Dedifferentiated amniotic fluid mesenchymal stem cell (primary cell): Measurements from ENCODE around the gene PCSK1.

Experiments
- DNase-seq: peaks from one replicate; pipeline ENCODE4 v3.0.0-alpha.2; 2016; ENCODE audit errors: extremely low spot score

Gene PCSK1

DNA sequence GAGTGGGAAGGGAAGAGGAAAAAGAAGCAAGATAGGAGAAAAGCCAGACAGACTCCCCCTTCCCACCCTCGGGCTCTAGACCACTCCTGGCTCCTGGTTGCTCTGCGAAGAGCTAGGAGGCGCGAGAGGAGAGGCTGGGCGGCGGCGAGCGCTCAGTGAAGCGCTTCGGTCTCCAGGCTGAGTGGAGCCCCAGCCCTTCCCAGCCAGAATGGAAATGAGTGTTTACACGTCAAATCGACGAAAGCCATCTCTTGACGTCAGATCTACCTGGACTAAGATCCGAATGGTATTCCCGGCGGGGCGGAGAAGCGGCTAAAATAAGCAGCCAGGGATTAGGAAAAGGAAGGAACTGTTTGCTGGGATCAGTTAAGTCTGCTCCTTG is at the start of gene PCSK1:
Gene PCSK1, minus strand, starts transcription at position 183 of the 382 bp plus-strand sequence. CDS start 206 bp downstream, outside the sequence.
- no peak for DNase-seq

DNA sequence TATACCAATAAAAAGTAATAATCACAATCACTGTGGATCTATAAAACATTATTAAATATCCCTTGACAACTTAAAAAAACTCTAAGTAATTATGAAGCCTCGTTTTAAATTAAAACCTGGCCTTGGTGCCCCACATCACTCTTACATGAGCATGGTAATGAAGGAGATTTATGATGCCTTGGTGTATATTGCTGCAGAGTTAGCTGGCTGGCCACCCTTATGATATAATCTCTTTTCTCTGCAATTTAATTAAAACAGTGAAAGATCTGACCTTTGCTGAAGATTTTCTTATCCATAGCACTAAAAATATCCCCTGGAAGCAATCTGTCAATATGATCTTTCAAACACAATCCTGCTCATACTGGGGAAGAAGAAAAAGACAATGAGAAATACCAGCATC is 48.8 kb upstream of the PCSK1 start:
- DNase-seq = no peak

DNA sequence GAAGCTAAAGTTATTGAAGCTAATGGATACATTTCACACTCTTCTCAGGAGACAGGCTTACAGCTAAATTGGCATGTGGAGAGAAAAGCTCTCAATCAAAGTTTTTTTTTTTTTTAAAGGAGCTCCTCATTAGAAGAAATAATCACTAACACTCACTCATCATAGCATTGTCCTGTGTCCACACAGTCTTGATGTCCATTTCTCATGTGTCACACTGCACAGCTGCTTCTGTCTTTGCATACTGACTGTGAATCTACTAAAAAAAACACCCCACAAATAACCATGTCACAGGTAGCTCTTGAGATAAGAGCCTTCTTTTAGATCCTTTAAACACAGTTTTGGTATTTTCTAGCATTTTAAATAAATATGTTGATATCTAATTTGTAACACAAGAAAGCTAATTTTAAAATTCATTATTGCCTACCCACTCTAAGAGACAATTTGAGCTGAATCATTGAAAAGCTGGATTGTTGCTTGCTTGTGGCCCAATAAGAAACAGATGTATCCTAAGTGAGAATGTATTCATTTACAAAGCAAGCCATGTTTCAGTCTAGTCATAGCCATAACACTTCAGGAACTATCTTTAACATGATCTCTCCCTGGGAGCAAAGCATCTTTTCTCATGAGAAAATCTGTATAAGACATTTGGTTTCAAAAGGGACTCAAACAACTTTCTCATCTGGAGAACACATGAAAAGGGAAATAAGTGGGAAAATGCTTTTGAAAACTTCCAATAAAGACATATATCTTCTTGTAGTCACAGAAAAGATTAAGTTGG is 48.1 kb upstream of the PCSK1 start:
- no peak for DNase-seq

DNA sequence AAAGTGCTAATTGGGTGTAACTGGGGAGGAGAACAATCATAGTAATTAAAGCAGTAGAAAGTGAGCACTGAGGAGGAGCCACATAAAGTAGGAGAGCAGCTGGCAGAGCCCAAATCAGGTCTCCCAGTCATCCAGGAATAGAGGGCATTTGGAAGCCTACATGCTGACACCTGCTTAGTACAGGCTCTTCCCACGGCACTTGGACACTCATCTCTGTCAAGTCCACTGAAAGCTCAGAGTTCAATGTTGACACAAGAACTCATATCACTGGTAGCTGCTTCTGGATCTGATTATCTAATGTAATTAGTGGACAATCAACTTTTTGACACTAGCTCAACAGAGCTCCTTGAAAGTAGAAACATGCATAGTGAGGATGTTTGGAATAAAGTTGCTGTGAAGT is 45.9 kb upstream of the PCSK1 start:
- no peak for DNase-seq

DNA sequence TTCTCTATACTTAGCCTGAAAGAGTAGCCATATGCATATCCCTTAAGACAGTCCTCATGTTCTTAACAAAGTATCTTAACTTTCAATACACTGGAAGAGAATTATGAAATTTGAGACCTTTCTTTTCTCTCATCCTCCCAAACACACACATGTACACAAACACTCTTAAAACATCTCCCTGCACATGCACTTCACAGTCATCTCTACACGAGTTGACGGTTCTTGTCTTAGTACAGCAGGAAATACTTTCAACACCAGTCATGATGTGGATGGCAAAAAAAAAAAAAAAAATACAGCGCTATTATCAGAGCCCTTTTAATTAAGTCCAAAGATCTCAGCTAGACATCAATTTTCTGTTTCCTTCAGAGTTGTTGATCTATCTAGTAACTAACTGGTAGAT is 43.6 kb upstream of the PCSK1 start:
- DNase-seq = no peak

DNA sequence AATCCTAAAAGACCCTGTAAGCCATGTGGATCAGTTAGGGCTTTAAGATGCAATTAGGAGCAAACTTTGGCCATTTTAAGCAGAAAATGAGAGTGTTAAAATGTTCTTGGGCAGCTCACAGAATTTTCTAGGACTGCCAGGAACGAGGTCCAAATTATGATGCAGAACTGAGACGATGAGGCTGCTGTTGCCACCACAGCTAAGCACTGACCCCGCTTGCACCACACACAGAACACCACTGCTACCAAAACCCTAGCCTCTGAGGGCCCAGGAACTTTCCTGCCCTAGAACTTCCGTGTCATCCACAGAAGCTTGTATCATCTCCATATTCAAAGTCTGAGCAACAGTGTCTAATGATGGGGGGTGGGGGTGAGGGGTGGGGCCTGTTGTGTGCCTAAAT is 41.0 kb upstream of the PCSK1 start:
- DNase-seq = no peak

DNA sequence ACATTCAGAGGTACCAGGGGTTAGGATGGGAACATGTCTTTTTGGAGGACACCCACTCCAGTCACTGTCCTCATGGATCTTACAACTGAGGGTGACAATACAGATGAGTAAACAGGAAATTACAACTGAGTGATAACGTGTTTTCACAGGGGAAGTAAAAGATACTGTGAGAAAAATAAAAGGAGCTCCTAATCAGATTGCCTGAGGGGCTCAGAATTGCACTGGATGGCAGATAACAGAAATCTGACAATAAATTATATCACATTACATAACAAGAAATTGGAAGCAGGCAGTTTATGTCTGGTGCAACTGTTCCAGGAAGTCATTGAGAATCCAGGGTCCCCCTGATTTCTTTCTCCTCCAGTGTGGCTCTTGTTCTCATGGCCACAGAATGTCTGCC is 40.1 kb upstream of the PCSK1 start:
- DNase-seq = no peak

DNA sequence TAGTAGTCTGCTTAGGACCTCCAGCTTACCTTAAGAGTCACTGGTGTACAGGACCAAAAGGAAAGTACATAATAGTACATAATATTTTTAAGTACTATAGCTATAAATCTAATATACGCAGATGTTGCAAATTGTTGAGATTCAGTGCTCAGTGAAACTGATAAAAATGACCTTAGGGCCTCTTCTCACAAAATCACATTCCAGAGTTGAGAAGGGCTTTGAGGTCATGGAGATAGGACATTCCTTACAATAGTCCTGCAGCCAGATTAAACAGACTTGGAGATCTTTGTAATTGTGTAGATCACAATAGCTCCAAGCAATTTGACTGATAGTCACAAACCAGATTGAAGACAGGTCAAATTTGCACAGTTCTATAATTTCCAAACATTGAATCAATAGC is 37.7 kb upstream of the PCSK1 start:
- no peak for DNase-seq

DNA sequence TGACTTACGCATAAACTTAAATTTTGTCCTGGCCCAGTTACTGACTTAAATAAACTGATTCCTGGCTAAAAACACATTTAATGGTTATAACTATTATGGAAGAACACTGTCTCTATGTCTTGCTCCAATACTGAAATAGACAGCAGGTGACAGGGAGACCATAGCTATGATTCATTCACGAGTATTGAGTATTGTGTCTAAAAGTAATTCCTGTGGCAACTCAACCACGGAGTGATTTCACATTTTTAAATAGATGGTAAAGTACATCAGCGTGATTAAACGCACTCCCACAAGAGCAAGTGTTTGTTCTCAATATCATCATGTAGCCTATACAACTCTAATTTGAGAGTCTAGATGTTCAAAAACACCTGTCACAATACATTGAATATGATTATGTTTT is 35.9 kb upstream of the PCSK1 start:
- no peak for DNase-seq

DNA sequence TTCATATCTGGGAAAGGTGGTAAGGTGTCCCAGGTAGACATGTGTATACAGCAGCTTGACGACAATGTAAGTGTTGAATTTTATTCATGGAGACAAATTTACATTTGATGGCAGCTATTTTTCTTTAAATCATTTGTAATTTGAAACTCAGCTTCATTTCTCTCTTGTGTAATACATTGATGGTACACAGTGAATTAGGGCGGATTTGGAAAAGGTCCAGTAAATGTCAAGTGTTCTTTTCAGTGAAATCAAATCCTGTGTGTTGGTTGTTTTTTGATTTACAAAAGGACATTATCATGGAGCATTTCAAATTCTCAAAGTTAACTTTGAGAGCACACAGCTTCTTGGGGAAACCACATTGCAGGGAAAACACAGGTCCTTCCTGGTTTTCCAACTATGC is 30.0 kb upstream of the PCSK1 start:
- no peak for DNase-seq

DNA sequence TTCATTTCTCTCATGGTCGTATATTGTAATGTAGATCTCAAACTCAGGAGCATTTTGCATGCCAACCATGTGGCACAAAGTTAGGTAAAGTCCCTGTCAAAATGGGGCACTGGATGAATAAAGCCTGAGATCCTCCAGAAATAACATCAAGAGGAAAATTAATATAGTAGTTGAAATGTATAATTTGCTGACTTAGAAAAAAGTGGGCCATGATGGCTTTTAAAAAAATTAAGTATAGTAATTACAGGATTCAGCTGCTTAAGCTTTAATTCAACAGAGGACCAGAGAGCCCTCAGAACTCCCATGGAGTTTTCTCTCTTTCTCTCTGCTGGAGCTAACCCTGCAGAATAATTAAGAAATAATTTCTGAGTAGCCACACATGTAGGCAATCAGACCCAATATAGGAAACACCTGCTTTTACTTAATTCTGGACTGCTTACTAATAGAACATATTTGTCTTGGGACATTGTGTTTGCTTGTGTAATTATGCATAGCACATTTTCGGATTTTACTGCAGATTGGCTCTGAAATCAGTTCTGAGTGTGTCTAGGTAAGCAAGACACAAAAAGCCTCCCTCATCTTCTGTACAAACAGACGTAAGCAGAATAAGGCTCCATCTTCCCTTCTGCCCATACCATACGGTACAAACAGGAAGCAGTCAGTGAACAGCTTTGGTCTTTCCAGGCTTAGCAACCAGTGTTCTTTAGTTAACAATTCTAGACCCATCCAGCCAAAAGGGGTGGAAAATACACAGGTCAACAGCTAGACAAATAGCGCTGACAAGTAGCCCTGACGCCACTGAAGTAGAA is 26.5 kb upstream of the PCSK1 start:
- no peak for DNase-seq

DNA sequence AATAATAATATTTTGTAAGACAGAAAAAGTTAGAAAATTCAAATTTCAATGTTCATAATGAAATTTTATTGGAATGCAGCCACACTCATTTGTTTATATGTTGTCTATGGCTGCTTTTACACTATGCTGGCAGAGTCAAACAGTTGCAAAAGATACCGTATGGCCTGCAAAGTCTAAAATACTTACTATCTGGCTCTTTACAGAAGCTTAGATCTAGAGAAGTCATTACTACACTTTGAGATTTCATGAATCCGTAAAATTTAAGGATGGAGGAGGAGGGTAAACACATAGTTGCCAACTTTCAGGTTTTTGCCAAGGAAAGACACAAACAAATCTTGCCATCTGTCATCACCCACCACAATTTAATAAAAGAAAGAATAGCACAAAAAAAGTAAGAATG is 25.1 kb upstream of the PCSK1 start:
- no peak for DNase-seq

DNA sequence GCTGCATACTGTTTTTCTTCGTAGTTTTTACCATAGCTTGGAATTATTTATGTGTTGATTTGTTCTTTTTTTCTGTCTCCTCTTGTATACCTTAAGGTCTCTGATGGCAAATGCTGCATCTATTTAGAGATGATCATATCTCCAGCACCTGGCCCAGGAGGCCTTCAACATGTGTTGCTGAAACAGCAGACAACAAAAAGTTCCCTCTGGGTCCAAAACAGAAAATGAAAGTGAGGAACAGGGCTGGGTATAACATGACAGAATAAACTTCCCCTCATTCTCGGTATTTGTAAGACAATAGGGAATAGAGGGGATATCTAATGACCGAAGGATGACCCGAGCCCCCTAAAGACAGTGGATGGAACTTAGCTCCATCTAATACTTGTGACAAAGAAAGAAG is 22.7 kb upstream of the PCSK1 start:
- no peak for DNase-seq

DNA sequence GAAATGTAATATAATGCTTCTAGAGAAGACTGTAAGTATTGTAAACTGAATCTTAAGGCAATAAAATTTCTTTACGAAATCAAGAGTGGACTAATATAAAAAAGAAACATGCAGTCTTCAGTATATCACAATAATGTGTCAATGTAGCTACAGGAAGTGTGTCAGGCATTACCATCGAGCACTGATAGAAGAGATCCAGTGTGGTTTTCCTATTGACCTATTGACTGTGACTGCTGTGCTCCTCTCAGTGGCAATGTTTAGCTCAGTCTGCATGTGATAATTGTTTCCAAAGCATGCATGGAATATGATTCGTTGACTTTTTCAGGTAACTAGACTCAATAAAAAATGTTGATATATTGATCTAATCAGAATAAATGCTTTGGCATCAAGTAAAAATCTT is 20.3 kb upstream of the PCSK1 start:
- no peak for DNase-seq

DNA sequence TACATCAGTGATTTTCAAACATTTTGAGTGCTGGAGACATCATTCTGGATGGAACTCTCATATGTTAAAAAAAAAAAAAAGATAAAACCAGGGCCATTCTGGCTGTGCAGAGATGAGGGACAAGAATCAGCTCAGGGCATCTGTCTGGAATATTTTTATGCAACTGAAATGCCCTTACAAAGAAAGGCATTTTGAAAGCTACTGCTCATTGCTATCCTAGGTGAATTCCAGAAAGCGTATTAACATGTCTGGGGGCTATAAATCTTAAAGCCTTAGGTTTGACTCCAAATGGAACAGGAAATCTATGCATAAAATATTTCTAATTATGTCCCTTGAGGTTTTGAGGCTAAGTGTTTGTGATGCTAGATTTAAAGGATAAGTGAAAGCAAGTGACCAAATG is 14.9 kb upstream of the PCSK1 start:
- no peak for DNase-seq

DNA sequence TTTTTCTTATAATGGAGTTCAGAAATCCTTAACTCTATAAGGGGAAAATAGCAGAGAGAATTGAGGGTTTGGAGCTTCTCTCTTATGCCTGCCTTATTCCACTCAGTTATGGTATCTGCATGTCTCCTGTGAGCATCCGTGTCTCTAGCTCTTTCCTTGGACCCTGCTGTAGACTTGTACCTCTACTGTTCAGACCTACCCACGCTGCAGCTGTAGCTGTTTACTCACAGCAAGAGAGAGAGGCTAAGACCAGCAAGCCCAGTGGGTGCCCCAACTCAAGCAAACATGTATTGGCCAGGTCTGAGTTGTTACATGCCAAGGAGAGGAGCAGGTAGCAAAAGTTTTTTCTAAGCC is 7.1 kb upstream of the PCSK1 start:
- DNase-seq = no peak

DNA sequence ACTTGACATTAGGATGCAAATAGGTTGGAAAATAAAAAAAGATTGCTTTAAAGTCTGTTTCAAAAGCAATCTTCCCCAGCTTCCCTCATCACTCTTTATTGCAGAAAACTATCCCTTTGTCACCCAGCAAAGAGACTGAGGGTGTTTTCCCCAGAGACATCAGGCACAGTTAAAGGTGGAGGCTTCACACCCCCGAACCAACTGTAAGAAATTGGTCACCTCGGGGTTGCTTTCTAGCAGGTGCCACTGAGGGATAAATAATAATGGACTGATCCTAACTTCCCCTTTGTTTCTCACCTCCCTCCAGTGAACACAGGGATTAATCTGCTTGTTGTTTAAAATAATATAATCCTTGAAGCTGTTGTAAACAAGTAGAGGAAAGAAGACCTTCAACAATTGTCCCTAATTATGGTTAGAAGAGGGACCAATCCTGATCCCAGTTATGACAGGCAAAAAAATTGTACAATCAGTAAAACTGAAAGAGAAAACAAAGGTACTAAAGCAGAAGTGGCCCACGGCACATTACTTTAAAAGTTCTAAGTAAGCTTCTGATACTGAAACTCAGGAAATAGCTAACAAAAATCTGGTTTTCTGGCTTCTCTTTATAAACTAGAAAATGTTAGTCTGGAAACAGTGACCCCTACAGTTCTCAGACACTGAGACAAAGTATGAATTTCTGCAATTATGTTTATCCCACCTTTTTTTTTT is 6.6 kb upstream of the PCSK1 start:
- no peak for DNase-seq

DNA sequence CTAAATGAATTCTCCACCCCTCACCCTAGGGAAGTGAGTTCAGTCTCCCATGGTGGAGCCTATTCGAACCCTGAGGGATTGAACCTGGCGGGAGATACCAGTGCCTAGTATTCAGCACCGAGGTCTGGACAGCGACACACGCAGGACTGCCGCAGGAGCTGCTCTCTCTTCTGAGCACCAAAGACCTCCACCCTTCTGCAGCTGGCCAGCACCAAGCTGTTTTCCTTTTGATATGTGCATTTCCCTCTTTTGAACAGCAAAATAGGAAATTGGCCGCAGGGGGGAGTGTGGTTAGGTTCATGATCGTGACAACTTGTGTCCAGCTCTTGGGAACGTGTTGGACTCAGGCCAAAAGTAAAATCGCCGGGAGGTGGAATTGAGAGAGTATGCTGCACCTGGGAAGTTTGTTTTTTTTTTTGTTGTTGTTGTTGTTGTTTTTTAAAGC is 1.2 kb upstream of the PCSK1 start:
- DNase-seq = peak; percentile 56

DNA sequence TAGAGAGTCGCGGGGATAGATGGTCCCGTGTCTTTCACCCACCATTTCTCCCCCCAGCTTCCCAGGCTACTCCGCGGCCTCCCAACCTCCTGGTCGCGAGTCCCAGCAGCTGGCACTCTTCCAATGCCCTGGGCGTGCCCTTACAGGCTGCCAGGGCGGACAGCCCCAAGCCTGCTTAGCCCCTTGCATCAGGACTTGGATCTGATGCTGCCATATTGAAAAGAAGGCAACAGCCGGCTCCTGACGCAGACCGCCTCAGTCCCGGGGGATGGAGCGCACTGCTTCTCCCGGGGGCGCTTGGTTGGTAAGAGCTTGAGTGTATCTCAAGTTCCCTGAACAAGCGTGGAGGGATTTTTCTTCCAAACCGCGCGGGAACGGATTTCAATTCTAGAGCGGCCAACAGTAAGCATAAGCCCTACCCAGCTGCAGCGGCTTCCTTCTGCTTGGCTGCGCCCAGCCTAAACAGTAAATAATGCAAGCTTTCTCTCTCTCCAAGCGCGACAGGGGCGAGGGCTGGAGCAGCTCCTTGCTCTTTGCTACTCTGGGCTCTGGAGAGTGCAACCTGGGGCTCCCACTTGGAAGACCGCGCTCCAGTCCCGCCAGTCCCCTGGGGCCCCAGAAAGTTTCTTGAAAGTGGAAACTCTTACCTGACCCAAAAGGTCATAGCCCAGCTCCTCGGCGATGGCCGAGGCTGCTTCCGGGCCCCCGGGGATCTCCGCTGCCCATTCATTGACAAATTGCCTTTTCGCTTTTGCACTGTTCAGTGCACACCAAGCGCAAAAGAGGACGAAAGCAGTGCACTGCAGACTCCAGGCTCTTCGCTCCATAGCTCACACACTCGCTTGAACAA is 607 bp downstream of the PCSK1 start:
- no peak for DNase-seq

DNA sequence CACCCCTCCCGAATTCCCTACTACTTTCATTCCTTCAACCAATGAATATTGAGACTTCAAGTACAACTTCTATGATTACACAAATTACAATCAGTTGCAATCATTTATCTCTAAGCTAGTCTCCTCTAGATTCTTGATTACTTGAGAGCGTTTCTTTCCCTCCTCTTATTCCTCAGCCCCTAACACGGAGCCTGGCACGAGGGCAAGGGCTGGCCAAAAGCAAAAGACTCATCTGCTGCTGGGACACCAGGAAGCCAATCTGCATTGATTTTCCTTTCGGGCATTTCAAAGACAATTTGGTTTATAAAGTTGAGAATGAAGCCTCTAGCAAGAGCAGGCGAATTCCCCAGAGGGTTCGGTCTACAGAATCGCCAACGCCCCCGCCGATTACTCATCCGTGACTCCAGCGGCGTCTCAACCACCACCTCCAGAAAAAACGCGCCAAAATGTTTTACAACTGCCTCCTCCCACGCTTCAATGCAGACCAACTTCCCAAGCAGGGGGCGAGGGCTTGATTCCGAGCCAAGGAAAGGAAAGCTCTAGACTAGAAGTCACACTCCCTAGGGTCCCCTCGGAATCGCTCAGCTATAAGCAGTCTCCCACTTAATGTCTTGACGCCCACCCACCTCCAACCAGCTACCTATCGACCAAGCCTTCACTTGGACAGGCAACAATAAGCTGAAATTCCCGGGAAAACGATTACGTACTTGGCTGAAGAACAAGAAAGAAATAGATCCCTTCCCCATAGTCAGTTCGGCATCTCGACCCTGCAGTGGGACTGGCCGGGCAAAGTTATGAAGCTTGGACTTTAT is 1.5 kb downstream of the PCSK1 start:
- DNase-seq = no peak

DNA sequence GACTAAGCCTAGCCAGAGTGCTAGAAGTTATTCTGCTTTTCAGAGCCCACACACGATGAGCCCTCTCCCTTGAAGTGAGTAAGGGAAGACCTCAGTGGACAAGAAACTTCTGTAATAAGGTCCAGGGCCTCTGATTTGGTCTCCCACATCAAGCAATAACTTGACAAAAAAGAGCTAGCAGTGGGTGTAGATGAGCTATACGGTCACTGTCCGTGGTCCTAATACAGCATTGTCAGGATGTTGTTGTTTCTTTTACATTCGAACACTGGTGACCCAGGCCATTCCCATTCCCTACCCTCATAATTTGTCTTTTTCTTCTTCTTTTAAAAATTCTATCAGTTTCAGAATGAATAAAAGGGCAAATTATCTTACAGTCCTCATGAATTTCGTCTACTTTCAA is 5.2 kb downstream of the PCSK1 start:
- no peak for DNase-seq
